ENCODE data around the gene YIPF1. TPM values are rescaled to one million over a fixed set of nuclear protein-coding genes. Genes with fewer than 3 reads are reported as not detected.

Gene YIPF1
- total RNA-seq, 1 experiment from 2014 or later: 15.8 TPM

DNA sequence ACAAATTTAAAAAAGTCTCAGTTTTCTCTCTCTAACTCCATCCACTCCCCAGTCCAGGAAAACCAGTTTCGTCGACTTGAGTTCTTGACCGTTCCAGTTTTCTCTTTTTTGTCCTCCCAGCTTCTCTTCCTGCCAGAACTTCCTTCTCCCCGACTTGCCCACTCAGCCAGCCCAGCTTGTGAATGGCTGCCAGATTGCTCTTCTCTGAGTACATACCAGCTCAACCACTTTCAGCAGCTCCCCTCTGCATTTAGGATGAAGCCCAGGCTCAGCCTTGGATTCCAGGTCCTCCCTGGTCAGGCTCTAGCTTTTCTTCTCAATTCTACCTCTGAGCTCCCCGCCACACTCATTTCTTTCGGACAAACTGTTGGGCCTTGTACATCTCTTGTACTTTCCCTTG, 5.8 kb upstream of the YIPF1 start:
- DNase-seq (ENCODE audit: unreplicated experiment): no peak
- TF ChIP-seq CTCF (IDR thresholded peaks at IDR 0.05; ENCODE audit: unreplicated experiment): no peak
- Mint-ChIP-seq H3K27me3 (ENCODE audit: insufficient read depth, unreplicated experiment) (no peaks in the 10 kb centered on the region), H3K36me3 (ENCODE audit: insufficient read depth, unreplicated experiment) (no peaks in the 10 kb centered on the region), H3K4me1 (ENCODE audit: insufficient read depth, unreplicated experiment) (peaks cover 6% of the 10 kb centered on the region), H3K4me3 (ENCODE audit: unreplicated experiment) (no peak overlapping the region), H3K27ac (ENCODE audit: low read depth, unreplicated experiment) (peak overlapping the region; percentile 4), H3K9me3 (ENCODE audit: unreplicated experiment) (no peaks in the 10 kb centered on the region)
- CTCF ChIA-PET: interaction anchor here (1.0 to 1.3 kb wide), 3 partner anchors 17 to 64 kb away, joined by 3 to 5 read pairs (median 4); no protein-coding TSS in a partner anchor
- no TSS peak for BruUV-seq (replicated peaks)
- intact Hi-C loops (cut with micrococcal nuclease): no loop called here
- POLR2A ChIA-PET: interaction anchor here (0.6 to 1.3 kb wide), 3 partner anchors 14 to 1278 kb away, joined by 3 to 5 read pairs (median 3); partner anchors contain the start of gene IFT25

DNA sequence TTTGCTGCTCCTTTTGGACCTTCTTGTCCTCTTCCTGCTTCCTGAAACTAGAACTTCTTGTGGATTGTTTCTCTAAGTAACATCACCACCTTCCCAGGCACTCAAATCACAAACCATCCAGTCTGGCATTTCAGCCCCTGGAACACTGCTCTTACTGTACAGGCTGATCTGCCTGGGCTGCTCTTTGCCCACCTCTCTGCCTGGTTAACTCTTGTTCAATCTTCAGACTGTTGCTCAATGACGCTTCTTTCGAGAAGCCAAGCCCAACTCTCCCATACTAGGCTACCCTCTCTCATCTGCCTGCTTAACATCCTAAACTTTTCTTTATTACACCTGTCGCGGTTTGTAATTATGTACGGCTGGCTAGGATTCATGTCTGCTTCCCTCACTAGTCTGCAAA, 5.0 kb upstream of the YIPF1 start:
- Mint-ChIP-seq H3K4me1 (ENCODE audit: insufficient read depth, unreplicated experiment) (peaks cover 10% of the 10 kb centered on the region), H3K36me3 (ENCODE audit: insufficient read depth, unreplicated experiment) (no peaks in the 10 kb centered on the region), H3K27me3 (ENCODE audit: insufficient read depth, unreplicated experiment) (no peaks in the 10 kb centered on the region), H3K9me3 (ENCODE audit: unreplicated experiment) (no peaks in the 10 kb centered on the region), H3K4me3 (ENCODE audit: unreplicated experiment) (no peak overlapping the region), H3K27ac (ENCODE audit: low read depth, unreplicated experiment) (peak overlapping the region; percentile 4)
- intact Hi-C loops (cut with micrococcal nuclease): no loop called here
- TF ChIP-seq CTCF (IDR thresholded peaks at IDR 0.05; ENCODE audit: unreplicated experiment): no peak
- POLR2A ChIA-PET: interaction anchor here (1.3 kb wide), 1 partner anchor 15 kb away, joined by 5 read pairs; no protein-coding TSS in a partner anchor
- no TSS peak for BruUV-seq (replicated peaks)
- DNase-seq (ENCODE audit: unreplicated experiment): no peak
- CTCF ChIA-PET: no interaction called here

DNA sequence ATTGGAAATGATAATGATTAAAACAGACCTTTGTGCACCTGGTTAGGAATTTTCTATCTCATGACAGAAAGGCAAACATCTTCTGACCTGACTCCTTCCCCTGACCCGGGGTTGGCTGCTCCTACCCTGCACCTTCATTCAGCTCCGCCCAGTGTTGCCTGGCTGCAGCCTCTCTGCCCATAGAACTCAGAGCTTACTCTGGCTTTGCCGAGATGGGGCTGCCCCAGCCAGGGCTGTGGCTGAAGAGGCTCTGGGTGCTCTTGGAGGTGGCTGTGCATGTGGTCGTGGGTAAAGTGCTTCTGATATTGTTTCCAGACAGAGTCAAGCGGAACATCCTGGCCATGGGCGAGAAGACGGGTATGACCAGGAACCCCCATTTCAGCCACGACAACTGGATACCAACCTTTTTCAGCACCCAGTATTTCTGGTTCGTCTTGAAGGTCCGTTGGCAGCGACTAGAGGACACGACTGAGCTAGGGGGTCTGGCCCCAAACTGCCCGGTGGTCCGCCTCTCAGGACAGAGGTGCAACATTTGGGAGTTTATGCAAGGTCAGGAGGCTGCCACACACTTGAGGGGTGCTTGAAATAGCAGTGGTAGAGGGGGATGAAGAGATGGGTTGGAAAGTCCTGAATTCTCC, 4.5 kb upstream of the YIPF1 start, which contains the start of gene DIO1:
Gene DIO1, plus strand, starts transcription at position 189 of the 638 bp plus-strand sequence. Its CDS starts 24 bp downstream, at position 213.
- TF ChIP-seq CTCF (IDR thresholded peaks at IDR 0.05; ENCODE audit: unreplicated experiment): no peak
- H3K9me3 Mint-ChIP-seq (ENCODE audit: unreplicated experiment): no peaks in the 10 kb centered on the region

DNA sequence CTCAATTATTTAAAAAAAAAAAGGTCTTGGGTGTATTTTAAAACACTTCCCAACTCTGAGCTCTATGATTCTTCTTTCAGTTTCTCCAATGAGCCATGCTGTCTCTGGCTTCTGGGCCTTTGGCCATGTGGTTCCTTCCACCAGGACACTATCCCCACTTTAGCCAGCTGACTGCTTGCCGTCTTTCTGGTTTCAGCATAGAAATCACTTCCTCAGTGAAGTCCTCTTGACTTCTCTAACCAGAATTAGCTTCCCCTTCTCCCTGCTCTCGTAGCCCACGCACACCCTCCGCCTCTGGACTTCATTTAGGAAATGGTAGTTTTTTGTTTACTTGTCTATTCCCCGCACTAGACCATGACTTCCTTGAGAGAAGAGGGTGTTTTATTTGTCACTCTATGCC, 3.3 kb upstream of the YIPF1 start:
- no peaks in the 10 kb centered on the region for H3K36me3 Mint-ChIP-seq (ENCODE audit: insufficient read depth, unreplicated experiment)
- no peaks in the 10 kb centered on the region for H3K27me3 Mint-ChIP-seq (ENCODE audit: insufficient read depth, unreplicated experiment)
- intact Hi-C loops (cut with micrococcal nuclease): no loop called here
- peaks cover 10% of the 10 kb centered on the region for H3K4me1 Mint-ChIP-seq (ENCODE audit: insufficient read depth, unreplicated experiment)
- no TSS peak for BruUV-seq (replicated peaks)
- no peak for DNase-seq (ENCODE audit: unreplicated experiment)
- ChIA-PET CTCF (interaction anchor here (0.7 to 1.6 kb wide), 4 partner anchors 14 to 66 kb away, joined by 3 to 5 read pairs (median 4); no protein-coding TSS in a partner anchor), POLR2A (interaction anchor here (1.2 kb wide), 1 partner anchor 65 kb away, joined by 3 read pairs; no protein-coding TSS in a partner anchor)
- TF ChIP-seq CTCF (IDR thresholded peaks at IDR 0.05; ENCODE audit: unreplicated experiment): no peak
- no peak overlapping the region for H3K4me3 Mint-ChIP-seq (ENCODE audit: unreplicated experiment)
- H3K9me3 Mint-ChIP-seq (ENCODE audit: unreplicated experiment): no peaks in the 10 kb centered on the region
- no peak overlapping the region for H3K27ac Mint-ChIP-seq (ENCODE audit: low read depth, unreplicated experiment)

More for the DNA sequence above, 4.5 kb upstream of the YIPF1 start, which contains the start of gene DIO1:
- intact Hi-C loops (cut with micrococcal nuclease): no loop called here
- DNase-seq (ENCODE audit: unreplicated experiment): no peak
- Mint-ChIP-seq H3K36me3 (ENCODE audit: insufficient read depth, unreplicated experiment) (no peaks in the 10 kb centered on the region), H3K27me3 (ENCODE audit: insufficient read depth, unreplicated experiment) (no peaks in the 10 kb centered on the region), H3K4me3 (ENCODE audit: unreplicated experiment) (no peak within 1 kb of the TSS), H3K4me1 (ENCODE audit: insufficient read depth, unreplicated experiment) (peaks cover 10% of the 10 kb centered on the region), H3K27ac (ENCODE audit: low read depth, unreplicated experiment) (peak within 1 kb of the TSS; percentile 4)
- CTCF ChIA-PET: no interaction called here
- POLR2A ChIA-PET: no interaction called here
- no TSS peak for BruUV-seq (replicated peaks)

Measured in MCF 10A (cell line).